ENCODE measurements around the gene UGT2B17. TPM values are rescaled to one million over a fixed set of nuclear protein-coding genes. Genes with fewer than 3 reads are reported as not detected.
"Not testable (repeated sequence)": the region's sequence is repeated elsewhere in the genome, so short reads cannot be mapped to it uniquely, and the experiment has no call there.

The UGT2B17 gene
- total RNA-seq: not detected

DNA sequence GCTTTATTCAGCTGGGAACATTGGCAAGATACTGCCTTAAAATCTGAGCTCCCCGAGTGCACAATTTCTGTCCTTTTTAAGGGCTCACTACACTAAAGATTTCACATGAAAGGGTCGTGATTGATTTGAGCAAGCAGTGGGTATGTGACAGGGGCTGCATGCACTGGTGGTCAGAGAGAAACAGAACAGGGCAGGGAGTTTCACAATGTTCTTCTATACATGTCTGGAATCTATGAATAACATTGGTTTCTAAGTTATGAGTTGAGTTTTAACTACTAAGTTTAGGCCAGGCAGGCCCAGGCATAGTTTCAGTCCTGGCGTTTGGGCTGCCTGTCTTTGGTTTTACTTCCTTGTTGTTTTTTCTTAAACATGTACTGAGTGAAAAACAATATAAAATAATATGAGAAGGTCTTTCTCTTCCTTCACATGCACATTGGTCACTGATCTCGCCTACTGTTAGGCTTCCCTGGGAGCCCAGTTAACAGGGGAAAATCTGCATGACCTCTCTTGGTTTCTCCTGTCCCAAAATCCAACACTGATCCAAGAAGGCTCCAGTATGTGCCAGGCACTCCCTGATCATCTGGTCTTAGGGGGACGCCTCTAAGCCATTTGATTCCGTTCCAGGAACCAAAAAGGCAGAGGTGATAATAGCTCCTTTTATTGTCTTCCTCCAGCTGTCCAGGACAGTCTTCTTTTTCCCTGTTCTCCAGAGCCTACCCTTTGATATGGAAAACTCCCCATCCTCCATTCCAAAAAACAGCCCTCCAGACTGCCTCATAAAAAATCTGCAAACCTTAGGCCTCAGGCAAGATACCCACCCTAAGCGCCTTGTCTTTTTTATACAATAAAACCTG is at the start of gene UGT2B17:
Gene UGT2B17 (minus strand): TSS at position 51 of the 854 bp plus-strand sequence. CDS start 7,838 bp downstream, outside the sequence.
- intact Hi-C loops (cut with DNase I; ENCODE audit: low total_unique reads): no loop called here
- TF ChIP-seq, protein P1, sequence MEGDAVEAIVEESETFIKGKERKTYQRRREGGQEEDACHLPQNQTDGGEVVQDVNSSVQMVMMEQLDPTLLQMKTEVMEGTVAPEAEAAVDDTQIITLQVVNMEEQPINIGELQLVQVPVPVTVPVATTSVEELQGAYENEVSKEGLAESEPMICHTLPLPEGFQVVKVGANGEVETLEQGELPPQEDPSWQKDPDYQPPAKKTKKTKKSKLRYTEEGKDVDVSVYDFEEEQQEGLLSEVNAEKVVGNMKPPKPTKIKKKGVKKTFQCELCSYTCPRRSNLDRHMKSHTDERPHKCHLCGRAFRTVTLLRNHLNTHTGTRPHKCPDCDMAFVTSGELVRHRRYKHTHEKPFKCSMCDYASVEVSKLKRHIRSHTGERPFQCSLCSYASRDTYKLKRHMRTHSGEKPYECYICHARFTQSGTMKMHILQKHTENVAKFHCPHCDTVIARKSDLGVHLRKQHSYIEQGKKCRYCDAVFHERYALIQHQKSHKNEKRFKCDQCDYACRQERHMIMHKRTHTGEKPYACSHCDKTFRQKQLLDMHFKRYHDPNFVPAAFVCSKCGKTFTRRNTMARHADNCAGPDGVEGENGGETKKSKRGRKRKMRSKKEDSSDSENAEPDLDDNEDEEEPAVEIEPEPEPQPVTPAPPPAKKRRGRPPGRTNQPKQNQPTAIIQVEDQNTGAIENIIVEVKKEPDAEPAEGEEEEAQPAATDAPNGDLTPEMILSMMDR (IDR thresholded peaks at IDR 0.05): no peak
- TF ChIP-seq POLR2A (IDR thresholded peaks at IDR 0.05): no peak
- no peak for DNase-seq (ENCODE audit: low spot score in 2 of 2)
- H3K4me3 ChIP-seq (ENCODE audit: low read depth, poor library complexity, severe bottlenecking): no peak within 1 kb of the TSS
- WGBS, 2 donors: 67% methylated on average over 7 of the region's 7 CpGs; no CpG with 5 or more reads in 1 of the 2 donors

DNA sequence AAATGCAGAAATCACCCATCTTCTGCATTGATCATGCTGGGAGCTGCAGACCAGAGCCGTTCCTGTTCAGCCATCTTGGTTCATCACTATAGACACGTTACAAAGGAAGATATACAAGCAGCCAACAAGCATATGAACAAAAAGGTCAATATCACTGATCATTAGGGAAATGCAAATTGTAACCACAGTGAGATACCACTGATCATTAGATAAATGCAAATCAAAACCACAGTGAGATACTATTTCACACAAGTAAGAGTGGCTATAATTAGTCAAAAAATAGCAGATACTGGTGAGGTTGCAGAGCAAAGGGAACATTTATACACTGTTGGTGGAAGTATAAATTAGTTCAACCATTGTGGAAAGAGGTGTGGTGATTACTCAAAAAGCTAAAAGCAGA is 46.6 kb upstream of the UGT2B17 start:
- intact Hi-C loops (cut with DNase I; ENCODE audit: low total_unique reads); DNase-seq (ENCODE audit: low spot score in 2 of 2); H3K4me3 ChIP-seq (ENCODE audit: low read depth, poor library complexity, severe bottlenecking): not testable (repeated sequence)
- WGBS, 2 donors: 95% methylated on average over 2 of the region's 2 CpGs; no CpG with 5 or more reads in 1 of the 2 donors

DNA sequence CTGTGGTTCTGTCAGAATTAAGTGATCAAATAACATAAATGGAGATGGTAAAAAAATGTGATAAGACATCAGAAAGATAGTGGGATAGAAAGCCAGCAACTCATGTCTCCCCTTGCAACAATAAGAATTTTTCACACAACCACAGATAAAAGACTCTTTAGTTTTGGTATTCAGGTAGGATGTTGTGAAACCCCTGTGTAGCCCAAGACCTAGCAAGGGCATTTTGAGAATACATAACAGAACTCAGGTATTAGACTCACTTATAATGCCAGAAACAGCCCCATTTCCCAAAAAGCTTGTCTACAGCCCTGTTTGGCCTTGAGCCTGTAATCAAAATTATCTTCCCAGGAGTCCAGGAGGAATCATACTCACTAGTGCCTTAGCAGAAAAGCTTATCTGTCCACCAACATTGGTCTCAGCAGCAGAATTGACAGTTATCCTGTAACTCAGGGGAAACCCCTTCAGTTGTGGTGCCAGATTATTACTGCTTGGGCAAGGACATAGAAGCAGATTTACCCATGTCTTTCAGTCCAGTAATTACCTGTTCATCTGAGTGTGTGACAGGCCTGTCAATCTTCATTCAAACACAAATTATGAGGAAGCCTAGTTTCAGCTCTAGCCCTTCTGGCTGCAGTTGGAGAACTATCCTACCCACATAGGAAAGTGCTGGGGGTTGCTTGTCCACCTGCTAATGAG is 41.0 kb upstream of the UGT2B17 start:
- no peak overlapping the region for H3K4me3 ChIP-seq (ENCODE audit: low read depth, poor library complexity, severe bottlenecking)
- no peak for TF ChIP-seq POLR2A (IDR thresholded peaks at IDR 0.05)
- TF ChIP-seq, protein P1 (IDR thresholded peaks at IDR 0.05): no peak
- no peak for DNase-seq (ENCODE audit: low spot score in 2 of 2)
- intact Hi-C loops (cut with DNase I; ENCODE audit: low total_unique reads): no loop called here

- DNase-seq (ENCODE audit: low spot score in 2 of 2): no peak
- intact Hi-C loops (cut with DNase I; ENCODE audit: low total_unique reads): no loop called here
- no peak overlapping the region for H3K4me3 ChIP-seq (ENCODE audit: low read depth, poor library complexity, severe bottlenecking)
- 86% methylated on average over 11 of the region's 11 CpGs; no CpG with 5 or more reads in 1 of the 2 donors for WGBS, 2 donors
- no peak for TF ChIP-seq POLR2A (IDR thresholded peaks at IDR 0.05)
- TF ChIP-seq, protein P1 (IDR thresholded peaks at IDR 0.05): no peak
These were observed 39.7 kb upstream of the UGT2B17 start for GRCh38 chr4:68615699-68616422.

DNA sequence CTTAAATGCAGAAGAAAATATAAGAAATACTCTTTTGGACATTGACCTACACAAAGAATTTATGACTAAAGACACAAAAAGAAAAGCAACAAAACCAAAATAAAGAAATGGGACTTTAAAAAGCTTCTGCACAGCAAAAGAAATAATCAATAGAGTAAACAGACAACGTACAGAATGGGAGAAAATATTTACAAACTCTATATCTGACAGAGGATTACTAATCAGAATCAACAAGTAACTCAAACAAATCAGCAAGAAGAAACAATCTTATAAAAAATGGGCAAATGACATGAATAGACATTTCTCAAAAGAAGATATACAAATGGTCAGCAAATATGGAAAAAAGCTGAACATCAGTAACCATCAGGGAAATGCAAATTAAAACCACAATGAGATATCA is 37.6 kb upstream of the UGT2B17 start:
- DNase-seq (ENCODE audit: low spot score in 2 of 2): no peak
- 75% methylated on average over 1 of the region's 1 CpG; no CpG with 5 or more reads in 1 of the 2 donors for WGBS, 2 donors
- intact Hi-C loops (cut with DNase I; ENCODE audit: low total_unique reads): no loop called here
- TF ChIP-seq, protein P1 (IDR thresholded peaks at IDR 0.05): no peak
- no peak for TF ChIP-seq POLR2A (IDR thresholded peaks at IDR 0.05)
- no peak overlapping the region for H3K4me3 ChIP-seq (ENCODE audit: low read depth, poor library complexity, severe bottlenecking)

- TF ChIP-seq, protein P1 (IDR thresholded peaks at IDR 0.05): no peak
- TF ChIP-seq POLR2A (IDR thresholded peaks at IDR 0.05): no peak
- WGBS, 2 donors: 100% methylated on average over 1 of the region's 1 CpG; no CpG with 5 or more reads in 1 of the 2 donors
- no peak for DNase-seq (ENCODE audit: low spot score in 2 of 2)
These were observed 30.1 kb upstream of the UGT2B17 start for GRCh38 chr4:68606240-68606639.

More at GRCh38 chr4:68606240-68606639, 30.1 kb upstream of the UGT2B17 start:
- intact Hi-C loops (cut with DNase I; ENCODE audit: low total_unique reads): no loop called here
- H3K4me3 ChIP-seq (ENCODE audit: low read depth, poor library complexity, severe bottlenecking): no peak overlapping the region
